ENCODE data around the gene EPO.

- TF ChIP-seq POLR2A (IDR thresholded peaks at IDR 0.05), result no peak
- TF ChIP-seq, protein P1, sequence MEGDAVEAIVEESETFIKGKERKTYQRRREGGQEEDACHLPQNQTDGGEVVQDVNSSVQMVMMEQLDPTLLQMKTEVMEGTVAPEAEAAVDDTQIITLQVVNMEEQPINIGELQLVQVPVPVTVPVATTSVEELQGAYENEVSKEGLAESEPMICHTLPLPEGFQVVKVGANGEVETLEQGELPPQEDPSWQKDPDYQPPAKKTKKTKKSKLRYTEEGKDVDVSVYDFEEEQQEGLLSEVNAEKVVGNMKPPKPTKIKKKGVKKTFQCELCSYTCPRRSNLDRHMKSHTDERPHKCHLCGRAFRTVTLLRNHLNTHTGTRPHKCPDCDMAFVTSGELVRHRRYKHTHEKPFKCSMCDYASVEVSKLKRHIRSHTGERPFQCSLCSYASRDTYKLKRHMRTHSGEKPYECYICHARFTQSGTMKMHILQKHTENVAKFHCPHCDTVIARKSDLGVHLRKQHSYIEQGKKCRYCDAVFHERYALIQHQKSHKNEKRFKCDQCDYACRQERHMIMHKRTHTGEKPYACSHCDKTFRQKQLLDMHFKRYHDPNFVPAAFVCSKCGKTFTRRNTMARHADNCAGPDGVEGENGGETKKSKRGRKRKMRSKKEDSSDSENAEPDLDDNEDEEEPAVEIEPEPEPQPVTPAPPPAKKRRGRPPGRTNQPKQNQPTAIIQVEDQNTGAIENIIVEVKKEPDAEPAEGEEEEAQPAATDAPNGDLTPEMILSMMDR (IDR thresholded peaks at IDR 0.05), result no peak
- no peak for TF ChIP-seq EP300 (IDR thresholded peaks at IDR 0.05)
These were observed 44.5 kb upstream of the EPO start for GRCh38 chr7:100675581-100676350.

All from suprapubic skin (tissue), 3 donors.